Tibial nerve (tissue), 4 donors: ENCODE measurements around the gene WAS.

ENCODE experiments used
- EP300 ChIP-seq, 2 donors: sonication (generic); formaldehyde crosslinking; IDR thresholded peaks; one replicate each; pipeline ENCODE4 v1.6.1; 2017; ENCODE audit warnings: antibody characterized with exemption in 2 of 2, mild to moderate bottlenecking in 1 of 2
- POLR2A ChIP-seq, 2 donors: fragments of 450-650 bp; IDR thresholded peaks; one replicate each; pipeline ENCODE4 v1.6.1; 2017; ENCODE audit warnings: antibody characterized with exemption in 2 of 2, mild to moderate bottlenecking in 2 of 2, moderate library complexity in 2 of 2
- TF ChIP-seq, protein P1 (sequence below), 5 experiments: fragments of 200-600 bp in 3 of 5; fragments of 450-650 bp in 2 of 5; sonication (generic) in 3 of 5; IDR thresholded peaks; one replicate each; pipeline ENCODE4 v1.5.1; 2016 to 2019; ENCODE audit warnings: antibody characterized with exemption in 5 of 5, mild to moderate bottlenecking in 3 of 5, moderate library complexity in 2 of 5

DNA sequence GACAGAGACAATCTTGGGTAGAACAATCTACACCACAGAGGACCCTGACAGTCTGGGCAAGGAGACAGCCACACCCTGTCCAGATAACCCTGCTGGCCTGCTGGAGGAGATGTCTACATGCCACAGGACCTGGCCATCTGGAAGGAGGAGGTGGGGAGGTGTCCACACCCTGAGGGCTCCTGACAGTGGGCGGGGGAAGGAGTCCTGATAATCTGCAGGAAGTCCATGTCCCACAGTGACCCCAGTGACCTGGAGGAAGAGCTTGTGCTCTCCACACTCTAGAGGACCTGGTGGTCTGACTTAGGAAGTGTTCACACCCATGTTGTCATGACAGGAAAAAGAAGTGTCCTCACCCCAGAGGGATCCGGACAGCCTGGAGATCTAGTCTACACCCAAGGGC is 18.4 kb downstream of the WAS start:
- TF ChIP-seq POLR2A (IDR thresholded peaks at IDR 0.05), result no peak
- TF ChIP-seq, protein P1, sequence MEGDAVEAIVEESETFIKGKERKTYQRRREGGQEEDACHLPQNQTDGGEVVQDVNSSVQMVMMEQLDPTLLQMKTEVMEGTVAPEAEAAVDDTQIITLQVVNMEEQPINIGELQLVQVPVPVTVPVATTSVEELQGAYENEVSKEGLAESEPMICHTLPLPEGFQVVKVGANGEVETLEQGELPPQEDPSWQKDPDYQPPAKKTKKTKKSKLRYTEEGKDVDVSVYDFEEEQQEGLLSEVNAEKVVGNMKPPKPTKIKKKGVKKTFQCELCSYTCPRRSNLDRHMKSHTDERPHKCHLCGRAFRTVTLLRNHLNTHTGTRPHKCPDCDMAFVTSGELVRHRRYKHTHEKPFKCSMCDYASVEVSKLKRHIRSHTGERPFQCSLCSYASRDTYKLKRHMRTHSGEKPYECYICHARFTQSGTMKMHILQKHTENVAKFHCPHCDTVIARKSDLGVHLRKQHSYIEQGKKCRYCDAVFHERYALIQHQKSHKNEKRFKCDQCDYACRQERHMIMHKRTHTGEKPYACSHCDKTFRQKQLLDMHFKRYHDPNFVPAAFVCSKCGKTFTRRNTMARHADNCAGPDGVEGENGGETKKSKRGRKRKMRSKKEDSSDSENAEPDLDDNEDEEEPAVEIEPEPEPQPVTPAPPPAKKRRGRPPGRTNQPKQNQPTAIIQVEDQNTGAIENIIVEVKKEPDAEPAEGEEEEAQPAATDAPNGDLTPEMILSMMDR (IDR thresholded peaks at IDR 0.05), result no peak
- TF ChIP-seq EP300 (IDR thresholded peaks at IDR 0.05), result no peak
